Colonic mucosa (tissue), 4 donors: Measurements from ENCODE around the gene JOSD1. TPM values are rescaled to one million over a fixed set of nuclear protein-coding genes. Genes with fewer than 3 reads are reported as not detected.

Experiments
- DNase-seq: peaks from one replicate; pipeline ENCODE4 v3.0.0-alpha.2; 2020
- H3K27ac ChIP-seq: fragments of 200-600 bp; one replicate; pipeline ENCODE4 v1.8.0; 2021
- H3K27me3 ChIP-seq: fragments of 200-600 bp; one replicate; pipeline ENCODE4 v1.8.0; 2021
- H3K36me3 ChIP-seq: fragments of 200-600 bp; one replicate; pipeline ENCODE4 v1.8.0; 2021
- H3K4me1 ChIP-seq: fragments of 200-600 bp; one replicate; pipeline ENCODE4 v1.8.0; 2021; ENCODE audit warnings: mild to moderate bottlenecking
- H3K4me3 ChIP-seq: fragments of 200-600 bp; one replicate; pipeline ENCODE4 v1.8.0; 2021
- H3K9ac ChIP-seq, 2 donors: one replicate each; pipeline ENCODE4 v1.7.0; 2013; ENCODE audit warnings: control low read depth in 2 of 2, low read depth in 2 of 2, low read length in 2 of 2
- H3K9me3 ChIP-seq: fragments of 200-600 bp; one replicate; pipeline ENCODE4 v1.8.0; 2021
- CTCF ChIP-seq: fragments of 200-600 bp; IDR thresholded peaks from one replicate; pipeline ENCODE4 v1.8.0; 2022; ENCODE audit warnings: antibody characterized with exemption, mild to moderate bottlenecking
- intact Hi-C: fragments of 100-400 bp; cut with DNase I; formaldehyde crosslinking; loops from one replicate; pipeline ENCODE4 v1.14.1; 2022
- total RNA-seq, 2 donors: library from RNA; stranded (reverse); fragmentation: NEBNext Ultra II Directional in 1 of 2; extraction: Animal tissue kit (Norgen Biotek cat#: 25700) in 1 of 2; gene quantifications; one replicate each; pipeline ENCODE4 v1.2.1, GENCODE V29; 2021
- donor health status: healthy.
- donor health status: DM: no; HTN: no; CAD: no.
- donor health status: DM: no; HTN: no; CAD: no.

Gene JOSD1
- total RNA-seq, 2 donors from 2014 or later, result 52.4 to 108 TPM

GRCh38 chr22:38727123-38727522 is 26.4 kb upstream of the JOSD1 start:
- Histone ChIP-seq H3K27me3 (no peaks in the 10 kb centered on the region), H3K4me3 (no peak overlapping the region), H3K9me3 (no peaks in the 10 kb centered on the region), H3K27ac (no peak overlapping the region), H3K4me1 (no peaks in the 10 kb centered on the region), H3K36me3 (peaks cover 69% of the 10 kb centered on the region), H3K9ac (no peak overlapping the region)
- no peak for TF ChIP-seq CTCF
- intact Hi-C loops, result no loop called here
- DNase-seq, result no peak

- no peak for DNase-seq
- Histone ChIP-seq H3K9me3 (no peaks in the 10 kb centered on the region), H3K4me1 (no peaks in the 10 kb centered on the region), H3K27ac (no peak overlapping the region), H3K27me3 (no peaks in the 10 kb centered on the region), H3K9ac (no peak overlapping the region), H3K4me3 (no peak overlapping the region), H3K36me3 (peaks cover 73% of the 10 kb centered on the region)
- intact Hi-C loops, result no loop called here
- TF ChIP-seq CTCF, result no peak
Measured at GRCh38 chr22:38725900-38726655, 25.3 kb upstream of the JOSD1 start.

GRCh38 chr22:38724926-38725571 is 24.3 kb upstream of the JOSD1 start:
- Histone ChIP-seq H3K9ac (no peak overlapping the region), H3K27me3 (no peaks in the 10 kb centered on the region), H3K4me1 (no peaks in the 10 kb centered on the region), H3K4me3 (no peak overlapping the region), H3K27ac (no peak overlapping the region), H3K9me3 (no peaks in the 10 kb centered on the region), H3K36me3 (peaks cover 71% of the 10 kb centered on the region)
- intact Hi-C loops, result no loop called here
- peak; percentile 43 for TF ChIP-seq CTCF
- no peak for DNase-seq

GRCh38 chr22:38724176-38724575 is 23.4 kb upstream of the JOSD1 start:
- intact Hi-C loops, result no loop called here
- no peak for DNase-seq
- Histone ChIP-seq H3K27me3 (no peaks in the 10 kb centered on the region), H3K9me3 (no peaks in the 10 kb centered on the region), H3K9ac (no peak overlapping the region), H3K4me1 (no peaks in the 10 kb centered on the region), H3K36me3 (peaks cover 67% of the 10 kb centered on the region), H3K4me3 (no peak overlapping the region), H3K27ac (no peak overlapping the region)
- no peak for TF ChIP-seq CTCF

GRCh38 chr22:38721551-38721950 is 20.8 kb upstream of the JOSD1 start:
- DNase-seq, result no peak
- Histone ChIP-seq H3K9me3 (no peaks in the 10 kb centered on the region), H3K4me1 (no peaks in the 10 kb centered on the region), H3K9ac (no peak overlapping the region), H3K36me3 (peaks cover 49% of the 10 kb centered on the region), H3K27ac (no peak overlapping the region), H3K4me3 (no peak overlapping the region), H3K27me3 (no peaks in the 10 kb centered on the region)
- intact Hi-C loops, result no loop called here
- TF ChIP-seq CTCF, result no peak
